ENCODE measurements around the gene CHFR.
A peak's percentile ranks its signal among the peaks of the same experiment; 100 is the strongest.

The CHFR gene

DNA sequence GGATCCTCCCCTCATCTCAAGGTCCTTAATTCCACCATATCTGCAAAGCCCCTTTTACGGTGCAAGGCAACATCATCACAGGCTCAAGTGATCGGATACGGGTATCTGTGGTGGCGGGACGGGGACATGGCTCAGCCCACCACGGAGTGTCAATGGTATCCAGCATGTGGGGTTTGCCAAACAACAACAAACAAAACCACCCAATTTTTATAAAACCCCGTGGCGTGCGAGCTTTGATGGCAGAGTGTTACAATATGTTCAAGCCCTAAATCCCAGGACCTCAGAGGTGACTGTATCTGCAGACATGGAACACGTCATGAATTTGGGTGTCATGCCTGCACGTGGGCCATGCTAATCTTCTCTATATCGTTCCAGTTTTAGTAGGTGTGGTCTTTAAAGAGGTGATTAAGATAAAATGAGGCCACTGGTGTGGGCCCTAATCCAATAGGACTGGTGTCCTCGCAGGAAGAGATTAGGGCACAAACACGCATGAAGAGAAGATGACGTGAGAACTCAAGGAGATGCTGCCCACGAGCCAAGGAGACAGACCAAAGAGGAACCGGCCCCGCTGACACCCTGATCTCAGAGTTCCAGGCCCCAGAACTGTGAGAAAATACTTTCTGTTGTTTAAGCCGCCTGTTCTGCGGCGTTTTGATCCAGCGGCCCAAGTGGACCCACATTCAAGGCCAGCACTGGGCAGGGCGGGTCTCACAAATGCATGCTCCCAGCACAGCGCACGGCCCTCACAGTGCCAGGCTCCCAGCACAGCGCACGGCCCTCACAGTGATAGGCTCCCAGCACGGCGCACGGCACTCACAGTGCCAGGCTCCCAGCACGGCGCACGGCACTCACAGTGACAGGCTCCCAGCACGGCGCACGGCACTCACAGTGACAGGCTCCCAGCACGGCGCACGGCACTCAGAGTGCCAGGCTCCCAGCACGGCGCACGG is 52.1 kb downstream of the CHFR start:
- peak overlapping the region in 1 of 3 experiments; percentile 31 for H3K27ac Mint-ChIP-seq
- peaks cover 27% of the 10 kb centered on the region for H3K4me1 Mint-ChIP-seq
- H3K4me3 Mint-ChIP-seq, result peak overlapping the region in 1 of 3 experiments; percentile 27
- peaks cover 7% of the 10 kb centered on the region for H3K36me3 Mint-ChIP-seq (ENCODE audit: low read depth)
- TF ChIP-seq, protein P1, sequence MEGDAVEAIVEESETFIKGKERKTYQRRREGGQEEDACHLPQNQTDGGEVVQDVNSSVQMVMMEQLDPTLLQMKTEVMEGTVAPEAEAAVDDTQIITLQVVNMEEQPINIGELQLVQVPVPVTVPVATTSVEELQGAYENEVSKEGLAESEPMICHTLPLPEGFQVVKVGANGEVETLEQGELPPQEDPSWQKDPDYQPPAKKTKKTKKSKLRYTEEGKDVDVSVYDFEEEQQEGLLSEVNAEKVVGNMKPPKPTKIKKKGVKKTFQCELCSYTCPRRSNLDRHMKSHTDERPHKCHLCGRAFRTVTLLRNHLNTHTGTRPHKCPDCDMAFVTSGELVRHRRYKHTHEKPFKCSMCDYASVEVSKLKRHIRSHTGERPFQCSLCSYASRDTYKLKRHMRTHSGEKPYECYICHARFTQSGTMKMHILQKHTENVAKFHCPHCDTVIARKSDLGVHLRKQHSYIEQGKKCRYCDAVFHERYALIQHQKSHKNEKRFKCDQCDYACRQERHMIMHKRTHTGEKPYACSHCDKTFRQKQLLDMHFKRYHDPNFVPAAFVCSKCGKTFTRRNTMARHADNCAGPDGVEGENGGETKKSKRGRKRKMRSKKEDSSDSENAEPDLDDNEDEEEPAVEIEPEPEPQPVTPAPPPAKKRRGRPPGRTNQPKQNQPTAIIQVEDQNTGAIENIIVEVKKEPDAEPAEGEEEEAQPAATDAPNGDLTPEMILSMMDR (IDR thresholded peaks at IDR 0.05; ENCODE audit: unreplicated experiment in 3 of 3), result no peak
- H3K27me3 Mint-ChIP-seq (ENCODE audit: low read depth), result peaks cover under 1% of the 10 kb centered on the region
- H3K9me3 Mint-ChIP-seq, result no peaks in the 10 kb centered on the region

DNA sequence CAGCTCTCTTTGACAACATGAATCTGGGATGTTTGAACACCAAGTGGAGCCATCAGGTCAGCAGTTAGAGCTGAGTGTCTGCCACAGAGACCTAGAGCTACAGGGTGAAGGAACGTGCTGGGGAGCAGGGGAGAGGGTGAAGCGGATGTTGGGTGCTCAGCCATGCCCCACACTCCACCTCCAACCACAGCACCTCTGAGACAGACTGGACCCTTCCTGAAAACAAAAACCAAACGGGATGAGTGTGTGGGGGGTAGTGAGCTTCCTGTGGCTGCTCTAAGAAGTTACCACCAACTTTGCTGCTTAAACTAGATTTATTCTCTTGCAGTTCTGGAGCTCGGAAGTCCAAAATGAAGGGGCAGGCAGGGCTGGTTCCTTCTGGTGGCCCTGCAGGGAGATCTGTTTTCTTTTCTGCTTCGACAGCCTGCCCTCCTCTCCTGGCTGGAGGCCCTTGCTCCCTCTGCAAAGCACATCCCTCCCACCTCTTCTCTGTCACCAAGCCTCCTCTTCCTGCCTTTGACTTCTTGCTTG is 53.2 kb downstream of the CHFR start:
- Mint-ChIP-seq H3K4me1 (peaks cover 27% of the 10 kb centered on the region), H3K27ac (peak overlapping the region in 2 of 3 experiments; percentile 44 to 49), H3K27me3 (ENCODE audit: low read depth) (peaks cover 3% of the 10 kb centered on the region), H3K9me3 (no peaks in the 10 kb centered on the region), H3K36me3 (ENCODE audit: low read depth) (no peaks in the 10 kb centered on the region), H3K4me3 (no peak overlapping the region)
- TF ChIP-seq, protein P1 (IDR thresholded peaks at IDR 0.05; ENCODE audit: unreplicated experiment in 3 of 3), result no peak

DNA sequence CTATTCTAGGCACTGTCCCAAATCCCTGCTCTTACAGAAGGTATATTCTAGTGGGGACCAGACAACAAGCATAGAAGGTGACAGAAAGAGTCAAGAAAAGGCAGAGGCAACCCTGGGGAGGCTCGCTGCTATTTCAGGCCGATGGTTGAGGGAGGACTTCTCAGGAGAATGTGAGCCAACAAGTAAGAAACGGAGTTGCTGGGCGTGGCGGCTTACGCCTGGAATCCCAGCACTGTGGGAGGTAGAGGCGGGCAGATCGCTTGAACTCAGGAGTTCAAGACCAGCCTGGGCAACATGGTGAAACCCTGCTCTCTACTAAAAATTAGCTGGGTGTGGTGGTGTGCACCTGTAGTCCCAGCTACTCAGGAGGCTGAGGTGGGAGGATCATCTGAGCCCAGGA is 54.1 kb downstream of the CHFR start:
- Mint-ChIP-seq H3K27ac (peak overlapping the region; percentile 20 to 49 (median 26)), H3K9me3 (no peaks in the 10 kb centered on the region), H3K27me3 (ENCODE audit: low read depth) (peaks cover 3% of the 10 kb centered on the region), H3K4me1 (peaks cover 21% of the 10 kb centered on the region), H3K4me3 (no peak overlapping the region), H3K36me3 (ENCODE audit: low read depth) (no peaks in the 10 kb centered on the region)
- TF ChIP-seq, protein P1 (IDR thresholded peaks at IDR 0.05; ENCODE audit: unreplicated experiment in 3 of 3), result no peak

DNA sequence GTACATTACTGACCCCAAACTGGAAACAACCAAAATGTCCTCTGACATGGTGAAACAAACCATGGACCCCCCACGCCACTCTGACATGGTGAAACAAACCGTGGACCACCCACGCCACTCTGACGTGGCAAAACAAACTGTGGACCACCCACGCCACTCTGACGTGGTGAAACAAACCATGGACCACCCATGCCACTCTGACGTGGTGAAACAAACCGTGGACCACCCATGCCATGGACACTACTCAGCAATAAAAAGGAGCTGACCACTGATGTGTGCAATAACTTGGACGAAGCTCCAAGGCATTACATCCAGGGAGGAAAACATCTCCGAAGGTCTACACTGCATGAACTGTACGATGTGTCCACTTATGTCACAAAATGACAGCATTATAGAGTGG is 55.6 kb downstream of the CHFR start:
- Mint-ChIP-seq H3K9me3 (no peaks in the 10 kb centered on the region), H3K4me3 (peak overlapping the region in 2 of 3 experiments; percentile 33 to 52), H3K27me3 (ENCODE audit: low read depth) (peaks cover 3% of the 10 kb centered on the region), H3K36me3 (ENCODE audit: low read depth) (peaks cover 11% of the 10 kb centered on the region), H3K27ac (peak overlapping the region in 1 of 3 experiments; percentile 6), H3K4me1 (peaks cover 30% of the 10 kb centered on the region)
- TF ChIP-seq, protein P1 (IDR thresholded peaks at IDR 0.05; ENCODE audit: unreplicated experiment in 3 of 3), result no peak

DNA sequence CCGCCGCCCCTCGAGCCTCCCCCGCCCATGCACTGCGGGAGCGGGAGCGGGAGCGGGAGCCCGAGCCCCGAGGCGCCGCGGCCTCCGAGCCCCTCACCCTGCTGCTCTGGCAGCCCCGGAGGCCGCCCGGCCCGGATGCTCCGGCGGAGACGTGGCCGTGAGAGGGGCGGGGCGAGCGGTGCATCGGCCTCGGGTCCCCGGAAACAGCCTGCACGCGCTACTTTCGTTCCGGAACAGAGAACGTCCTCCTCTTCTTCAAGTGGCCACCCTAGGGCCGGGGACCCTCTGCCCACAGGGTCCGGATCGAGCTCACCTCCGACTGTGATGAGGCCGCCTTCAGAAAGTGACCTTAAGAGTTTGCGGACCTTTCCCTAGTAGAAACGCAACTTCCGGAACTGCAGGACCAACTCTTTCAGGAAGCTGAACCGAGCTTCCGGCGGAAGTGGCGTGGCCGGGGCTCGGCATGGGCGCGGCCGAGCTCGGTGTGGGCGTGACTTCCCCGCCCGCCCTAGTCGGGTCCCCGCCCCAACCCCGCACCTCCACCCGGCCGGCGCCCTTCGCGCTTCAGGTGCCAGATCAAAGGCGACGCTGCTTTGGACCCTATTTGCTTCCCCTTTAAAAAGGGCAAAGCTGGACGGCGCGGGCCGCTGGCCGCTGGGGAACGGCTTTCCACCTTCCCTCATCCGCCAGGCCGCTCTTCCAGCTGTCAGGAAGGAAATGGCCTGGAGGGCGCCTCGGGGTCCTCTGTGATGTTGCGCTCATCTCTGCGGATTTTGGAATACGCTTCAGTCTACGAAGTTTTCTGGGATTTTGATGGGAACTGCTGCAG is 58.5 kb downstream of the CHFR start, which contains the start of gene GOLGA3:
Gene GOLGA3 (minus strand): TSS at position 164 of the 829 bp plus-strand sequence. CDS start 6,741 bp downstream, outside the sequence.
- Mint-ChIP-seq H3K27me3 (ENCODE audit: low read depth) (peaks cover 3% of the 10 kb centered on the region), H3K9me3 (no peaks in the 10 kb centered on the region), H3K4me1 (peaks cover 37% of the 10 kb centered on the region), H3K4me3 (peak within 1 kb of the TSS; percentile 97 to 99 (median 98)), H3K36me3 (ENCODE audit: low read depth) (peaks cover 36% of the 10 kb centered on the region), H3K27ac (peak within 1 kb of the TSS; percentile 100)
- TF ChIP-seq, protein P1 (IDR thresholded peaks at IDR 0.05; ENCODE audit: unreplicated experiment in 3 of 3), result no peak

All from nephron (organoid).